Panc1 (cell line): ENCODE data around the gene BRD1. TPM values are rescaled to one million over a fixed set of nuclear protein-coding genes. Genes with fewer than 3 reads are reported as not detected.

Experiments used
- ATAC-seq: fragments of 200-7000 bp; cut with Tn5 transposase; 2 replicates; pipeline ENCODE4 v1.9.1; 2020; ENCODE audit warnings: mild to moderate bottlenecking, moderate library complexity
- BruUV-seq: library from RNA; stranded (reverse); fragments of 400-500 nt; replicated peaks from 2 replicates; lab custom pipeline; 2021; lab: Mats Ljungman, UMichigan
- CTCF ChIA-PET: fragments of 300-600 bp; sonication (Branson Sonifier 250); formaldehyde crosslinking; loops from one replicate; lab custom pipeline; 2022; ENCODE audit warnings: antibody characterized with exemption; lab: Charles Lee
- POLR2A ChIA-PET: fragments of 300-600 bp; sonication (Branson Sonifier 250); formaldehyde crosslinking; loops from one replicate; lab custom pipeline; 2022; ENCODE audit warnings: antibody characterized with exemption; lab: Charles Lee
- DNase-seq: peaks from one replicate; pipeline ENCODE4 v3.0.0-alpha.2; 2010; ENCODE audit warnings: low read depth, low spot score
- H3K27ac ChIP-seq: 2 replicates; pipeline ENCODE4 v1.5.1; 2011; ENCODE audit warnings: mild to moderate bottlenecking, low read length, inconsistent platforms
- H3K27me3 ChIP-seq: fragments of 200-500 bp; sonication (Bioruptor generic); 2 replicates; pipeline ENCODE4 v1.6.0; 2014; ENCODE audit warnings: low read length, inconsistent platforms; ENCODE audit not compliant: control insufficient read depth, insufficient read depth
- H3K36me3 ChIP-seq: fragments of 200-500 bp; sonication (Bioruptor generic); 2 replicates; pipeline ENCODE4 v1.5.1; 2014; ENCODE audit warnings: inconsistent platforms, mild to moderate bottlenecking, low read length, moderate library complexity; ENCODE audit not compliant: control insufficient read depth, insufficient read depth
- H3K4me1 ChIP-seq: 2 replicates; pipeline ENCODE4 v1.5.1; 2011; ENCODE audit warnings: inconsistent platforms, mild to moderate bottlenecking, low read length, moderate library complexity; ENCODE audit not compliant: control insufficient read depth, insufficient read depth
- H3K4me3 ChIP-seq, 2 experiments: 2 replicates each; pipeline ENCODE4 v1.5.1; 2011 to 2012; ENCODE audit warnings: low read depth in 2 of 2, low read length in 2 of 2, mild to moderate bottlenecking in 2 of 2, inconsistent platforms in 1 of 2, moderate library complexity in 1 of 2
- H3K9me3 ChIP-seq: fragments of 200-500 bp; sonication (Bioruptor generic); 2 replicates; pipeline ENCODE4 v1.5.1; 2014; ENCODE audit warnings: low read depth, mild to moderate bottlenecking, inconsistent platforms, low read length, moderate library complexity; ENCODE audit not compliant: control insufficient read depth, insufficient read depth
- POLR2AphosphoS5 ChIP-seq: IDR thresholded peaks from 2 replicates; pipeline ENCODE4 v1.6.1; 2012; ENCODE audit warnings: mild to moderate bottlenecking, low read depth, low read length, moderate library complexity
- SIN3A ChIP-seq: IDR thresholded peaks from 2 replicates; pipeline ENCODE4 v1.6.1; 2012; ENCODE audit warnings: low read depth, mild to moderate bottlenecking, low read length, moderate library complexity, borderline replicate concordance; ENCODE audit not compliant: insufficient read depth
- TCF7L2 ChIP-seq: IDR thresholded peaks from 2 replicates; pipeline ENCODE4 v1.6.1; 2011; ENCODE audit warnings: mild to moderate bottlenecking, low read depth, low read length, inconsistent platforms
- in situ Hi-C: cut with HindIII; loops from 2 replicates; pipeline ENCODE4 v1.10.0; 2016; ENCODE audit warnings: low sequenced_read_pairs, low pct_unique_long_range_greater_than_20kb
- intact Hi-C: fragments of 100-400 bp; cut with micrococcal nuclease; formaldehyde crosslinking; loops from one replicate; pipeline ENCODE4 v1.10.0; 2022; ENCODE audit not compliant: unreplicated experiment
- total RNA-seq: library from RNA; stranded (reverse); gene quantifications from one replicate; pipeline ENCODE4 v1.2.1, GENCODE V29; 2021; ENCODE audit not compliant: unreplicated experiment
- TF ChIP-seq, protein P1 (sequence below): fragments of 450-650 bp; IDR thresholded peaks from 2 replicates; pipeline ENCODE4 v1.5.1; 2017; ENCODE audit warnings: mild to moderate bottlenecking
- TF ChIP-seq, protein P2 (sequence below), 2 experiments: IDR thresholded peaks; 2 replicates each; pipeline ENCODE4 v1.6.1; 2011 to 2012; ENCODE audit warnings: low read depth in 2 of 2, control low read depth in 1 of 2, low read length in 1 of 2, mild to moderate bottlenecking in 1 of 2, moderate library complexity in 1 of 2; ENCODE audit not compliant: insufficient read depth in 1 of 2

The BRD1 gene
- total RNA-seq, 1 experiment from 2014 or later, result 24.0 TPM

DNA sequence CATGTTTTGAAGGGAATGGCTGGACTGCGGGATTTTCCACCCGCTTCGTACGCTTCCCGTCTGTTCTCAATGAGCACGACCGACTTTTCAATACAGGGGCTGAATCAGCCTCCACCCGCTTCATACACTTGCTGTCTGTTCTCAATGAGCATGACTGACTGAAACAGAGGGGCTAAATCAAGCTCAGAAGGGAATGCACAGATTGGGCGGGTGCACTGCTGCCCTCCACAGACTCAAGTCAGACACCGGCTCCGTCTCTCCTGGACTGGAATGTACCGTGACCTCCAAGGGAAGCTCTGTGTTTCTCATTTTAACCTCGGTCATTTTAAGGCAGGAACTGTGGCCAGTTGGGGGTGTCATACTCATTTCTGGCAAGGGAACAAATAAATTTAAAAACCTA, 48.5 kb downstream of the BRD1 start:
- H3K27me3 ChIP-seq, result no peaks in the 10 kb centered on the region
- POLR2A ChIA-PET, result no interaction called here
- no peaks in the 10 kb centered on the region for H3K9me3 ChIP-seq
- CTCF ChIA-PET, result no interaction called here
- intact Hi-C loops, result no loop called here
- BruUV-seq, result no TSS peak
- no peak overlapping the region for H3K4me3 ChIP-seq
- H3K27ac ChIP-seq, result no peak overlapping the region
- in situ Hi-C loops, result no loop called here
- DNase-seq (no peak), ATAC-seq (no peak; the same call in 1 of the 2 replicates)
- H3K4me1 ChIP-seq, result no peaks in the 10 kb centered on the region
- H3K36me3 ChIP-seq, result no peaks in the 10 kb centered on the region
- TF ChIP-seq, protein P1, sequence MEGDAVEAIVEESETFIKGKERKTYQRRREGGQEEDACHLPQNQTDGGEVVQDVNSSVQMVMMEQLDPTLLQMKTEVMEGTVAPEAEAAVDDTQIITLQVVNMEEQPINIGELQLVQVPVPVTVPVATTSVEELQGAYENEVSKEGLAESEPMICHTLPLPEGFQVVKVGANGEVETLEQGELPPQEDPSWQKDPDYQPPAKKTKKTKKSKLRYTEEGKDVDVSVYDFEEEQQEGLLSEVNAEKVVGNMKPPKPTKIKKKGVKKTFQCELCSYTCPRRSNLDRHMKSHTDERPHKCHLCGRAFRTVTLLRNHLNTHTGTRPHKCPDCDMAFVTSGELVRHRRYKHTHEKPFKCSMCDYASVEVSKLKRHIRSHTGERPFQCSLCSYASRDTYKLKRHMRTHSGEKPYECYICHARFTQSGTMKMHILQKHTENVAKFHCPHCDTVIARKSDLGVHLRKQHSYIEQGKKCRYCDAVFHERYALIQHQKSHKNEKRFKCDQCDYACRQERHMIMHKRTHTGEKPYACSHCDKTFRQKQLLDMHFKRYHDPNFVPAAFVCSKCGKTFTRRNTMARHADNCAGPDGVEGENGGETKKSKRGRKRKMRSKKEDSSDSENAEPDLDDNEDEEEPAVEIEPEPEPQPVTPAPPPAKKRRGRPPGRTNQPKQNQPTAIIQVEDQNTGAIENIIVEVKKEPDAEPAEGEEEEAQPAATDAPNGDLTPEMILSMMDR, result no peak
- TF ChIP-seq, protein P2, sequence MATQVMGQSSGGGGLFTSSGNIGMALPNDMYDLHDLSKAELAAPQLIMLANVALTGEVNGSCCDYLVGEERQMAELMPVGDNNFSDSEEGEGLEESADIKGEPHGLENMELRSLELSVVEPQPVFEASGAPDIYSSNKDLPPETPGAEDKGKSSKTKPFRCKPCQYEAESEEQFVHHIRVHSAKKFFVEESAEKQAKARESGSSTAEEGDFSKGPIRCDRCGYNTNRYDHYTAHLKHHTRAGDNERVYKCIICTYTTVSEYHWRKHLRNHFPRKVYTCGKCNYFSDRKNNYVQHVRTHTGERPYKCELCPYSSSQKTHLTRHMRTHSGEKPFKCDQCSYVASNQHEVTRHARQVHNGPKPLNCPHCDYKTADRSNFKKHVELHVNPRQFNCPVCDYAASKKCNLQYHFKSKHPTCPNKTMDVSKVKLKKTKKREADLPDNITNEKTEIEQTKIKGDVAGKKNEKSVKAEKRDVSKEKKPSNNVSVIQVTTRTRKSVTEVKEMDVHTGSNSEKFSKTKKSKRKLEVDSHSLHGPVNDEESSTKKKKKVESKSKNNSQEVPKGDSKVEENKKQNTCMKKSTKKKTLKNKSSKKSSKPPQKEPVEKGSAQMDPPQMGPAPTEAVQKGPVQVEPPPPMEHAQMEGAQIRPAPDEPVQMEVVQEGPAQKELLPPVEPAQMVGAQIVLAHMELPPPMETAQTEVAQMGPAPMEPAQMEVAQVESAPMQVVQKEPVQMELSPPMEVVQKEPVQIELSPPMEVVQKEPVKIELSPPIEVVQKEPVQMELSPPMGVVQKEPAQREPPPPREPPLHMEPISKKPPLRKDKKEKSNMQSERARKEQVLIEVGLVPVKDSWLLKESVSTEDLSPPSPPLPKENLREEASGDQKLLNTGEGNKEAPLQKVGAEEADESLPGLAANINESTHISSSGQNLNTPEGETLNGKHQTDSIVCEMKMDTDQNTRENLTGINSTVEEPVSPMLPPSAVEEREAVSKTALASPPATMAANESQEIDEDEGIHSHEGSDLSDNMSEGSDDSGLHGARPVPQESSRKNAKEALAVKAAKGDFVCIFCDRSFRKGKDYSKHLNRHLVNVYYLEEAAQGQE (IDR thresholded peaks at IDR 0.05; ENCODE audit: insufficient read depth in 1 of 2, low read depth in 2 of 2, low read length in 1 of 2), result no peak
- TF ChIP-seq TCF7L2 (no peak), SIN3A (no peak), POLR2AphosphoS5 (no peak)

DNA sequence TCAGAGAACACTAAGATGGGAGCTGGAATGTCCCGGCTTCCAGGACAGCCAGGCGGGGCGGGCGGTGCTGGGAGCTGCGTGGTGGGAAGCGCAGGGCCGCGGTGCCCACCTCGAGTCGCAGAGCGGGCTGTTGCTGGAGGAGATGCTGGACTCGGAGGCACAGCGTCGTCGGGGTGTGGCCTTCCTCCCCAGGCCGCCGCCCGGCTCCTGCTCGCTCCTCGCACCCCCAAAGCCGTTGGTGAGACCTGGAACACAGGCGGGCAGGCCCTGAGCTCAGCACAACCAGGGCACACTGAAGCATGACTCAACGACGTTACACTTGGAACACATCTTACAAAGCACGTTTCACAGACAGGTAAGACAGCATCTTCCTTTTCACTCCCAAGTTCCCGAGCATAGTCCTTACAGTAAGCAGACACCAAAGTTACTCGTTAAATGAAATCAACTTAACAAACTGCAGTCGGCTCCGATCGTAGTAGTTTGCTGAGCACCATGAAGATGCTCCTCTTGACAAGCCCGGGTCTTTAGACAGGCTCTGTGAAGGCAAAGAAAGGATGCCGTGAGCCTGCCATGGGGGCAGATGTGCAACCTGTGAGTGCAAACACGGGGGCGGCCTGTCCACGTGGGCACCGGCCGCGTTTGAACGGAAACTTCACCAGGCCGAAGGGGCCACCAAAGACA, 50.0 kb downstream of the BRD1 start:
- DNase-seq, result no peak
- Histone ChIP-seq H3K27ac (no peak overlapping the region), H3K27me3 (no peaks in the 10 kb centered on the region), H3K36me3 (peaks cover 4% of the 10 kb centered on the region; the same call in 1 of the 2 replicates), H3K9me3 (no peaks in the 10 kb centered on the region), H3K4me3 (no peak overlapping the region), H3K4me1 (no peaks in the 10 kb centered on the region)
- CTCF ChIA-PET, result no interaction called here
- intact Hi-C loops (no loop called here), in situ Hi-C loops (no loop called here)
- BruUV-seq, result no TSS peak
- TF ChIP-seq, protein P1, result no peak
- TF ChIP-seq TCF7L2, result no peak
- no peak for TF ChIP-seq POLR2AphosphoS5
- TF ChIP-seq, protein P2 (IDR thresholded peaks at IDR 0.05; ENCODE audit: insufficient read depth in 1 of 2, low read depth in 2 of 2, low read length in 1 of 2), result no peak
- no peak for TF ChIP-seq SIN3A
- POLR2A ChIA-PET, result no interaction called here
- ATAC-seq, result no peak
